NT2/D1 (cell line): ENCODE results near the gene GRIK2.

ENCODE experiments used
- DNase-seq: peaks from one replicate; pipeline ENCODE4 v3.0.0-alpha.2; 2011; ENCODE audit warnings: low read depth, low spot score
- H3K27me3 ChIP-seq: 2 replicates; pipeline ENCODE4 v1.6.0; 2011; ENCODE audit warnings: mild to moderate bottlenecking; ENCODE audit not compliant: insufficient read length, insufficient read depth
- H3K36me3 ChIP-seq: 2 replicates; pipeline ENCODE4 v1.6.1; 2011; ENCODE audit warnings: mild to moderate bottlenecking, low read length, mixed read lengths; ENCODE audit not compliant: insufficient read depth, insufficient read length
- H3K4me1 ChIP-seq: 2 replicates; pipeline ENCODE4 v1.5.1; 2011; ENCODE audit not compliant: insufficient read depth, insufficient read length
- H3K4me3 ChIP-seq: 2 replicates; pipeline ENCODE4 v1.5.1; 2011; ENCODE audit warnings: low read depth; ENCODE audit not compliant: insufficient read length
- H3K9ac ChIP-seq: 2 replicates; pipeline ENCODE4 v1.6.0; 2011; ENCODE audit warnings: low read depth; ENCODE audit not compliant: insufficient read length
- H3K9me3 ChIP-seq: 2 replicates; pipeline ENCODE4 v1.5.1; 2011; ENCODE audit warnings: mild to moderate bottlenecking, low read length; ENCODE audit not compliant: insufficient read depth
- SUZ12 ChIP-seq: IDR thresholded peaks from 2 replicates; pipeline ENCODE4 v1.6.1; 2011; ENCODE audit not compliant: insufficient read length, insufficient read depth; ENCODE audit errors: extremely low read depth
- YY1 ChIP-seq: IDR thresholded peaks from 2 replicates; pipeline ENCODE4 v1.6.1; 2011; ENCODE audit not compliant: insufficient read length, insufficient read depth
- ZNF274 ChIP-seq: IDR thresholded peaks from 2 replicates; pipeline ENCODE4 v1.6.1; 2011; ENCODE audit warnings: mild to moderate bottlenecking, low read depth, low read length

GRIK2 gene

DNA sequence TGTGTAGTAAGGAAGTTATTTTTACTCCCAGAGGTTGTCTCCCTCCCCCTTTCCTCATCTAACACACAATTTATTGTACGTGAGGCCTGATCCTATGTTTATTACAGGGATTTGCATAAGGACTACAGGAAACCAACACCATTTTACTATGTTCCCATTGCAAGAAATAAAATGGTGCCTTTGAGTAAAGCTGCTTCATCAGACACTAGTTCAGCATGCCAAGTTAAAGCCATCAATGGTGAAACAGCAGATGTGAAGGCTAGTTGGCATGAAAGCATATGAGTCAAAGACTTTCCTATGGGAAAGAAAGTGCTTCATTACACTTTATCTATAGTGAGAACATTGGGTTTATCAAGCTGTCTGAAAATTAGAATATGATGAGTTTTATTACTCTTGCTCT, 543.0 kb downstream of the GRIK2 start:
- H3K9me3 ChIP-seq, result no peaks in the 10 kb centered on the region
- H3K4me1 ChIP-seq, result no peaks in the 10 kb centered on the region
- no peak for DNase-seq
- H3K27me3 ChIP-seq, result no peaks in the 10 kb centered on the region
- H3K9ac ChIP-seq, result no peak overlapping the region
- H3K36me3 ChIP-seq, result no peaks in the 10 kb centered on the region
- TF ChIP-seq SUZ12 (no peak), YY1 (no peak), ZNF274 (no peak)
- H3K4me3 ChIP-seq, result no peak overlapping the region

DNA sequence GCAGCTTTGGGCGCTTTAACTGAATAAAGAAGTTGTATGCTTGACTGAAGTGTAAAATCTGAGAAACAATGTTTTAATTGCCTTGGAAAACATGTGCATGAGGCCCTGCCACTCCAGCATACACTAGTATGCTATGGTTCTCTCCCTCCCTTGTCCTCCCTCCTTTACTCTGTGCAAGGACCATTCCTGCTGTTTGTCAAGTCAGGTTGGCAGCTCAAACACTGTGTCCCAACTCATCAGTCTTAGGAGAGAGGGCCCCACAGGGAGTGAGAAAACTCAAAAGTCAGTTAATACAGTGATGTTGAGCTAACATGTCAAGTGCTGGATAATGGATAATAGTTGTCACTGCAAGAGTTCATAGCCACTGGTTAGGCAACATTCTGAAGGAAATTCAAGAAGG, 543.6 kb downstream of the GRIK2 start:
- H3K27me3 ChIP-seq, result no peaks in the 10 kb centered on the region
- H3K36me3 ChIP-seq, result no peaks in the 10 kb centered on the region
- H3K9ac ChIP-seq, result no peak overlapping the region
- no peaks in the 10 kb centered on the region for H3K9me3 ChIP-seq
- H3K4me1 ChIP-seq, result no peaks in the 10 kb centered on the region
- DNase-seq, result no peak
- H3K4me3 ChIP-seq, result no peak overlapping the region
- TF ChIP-seq ZNF274 (no peak), YY1 (no peak), SUZ12 (no peak)

DNA sequence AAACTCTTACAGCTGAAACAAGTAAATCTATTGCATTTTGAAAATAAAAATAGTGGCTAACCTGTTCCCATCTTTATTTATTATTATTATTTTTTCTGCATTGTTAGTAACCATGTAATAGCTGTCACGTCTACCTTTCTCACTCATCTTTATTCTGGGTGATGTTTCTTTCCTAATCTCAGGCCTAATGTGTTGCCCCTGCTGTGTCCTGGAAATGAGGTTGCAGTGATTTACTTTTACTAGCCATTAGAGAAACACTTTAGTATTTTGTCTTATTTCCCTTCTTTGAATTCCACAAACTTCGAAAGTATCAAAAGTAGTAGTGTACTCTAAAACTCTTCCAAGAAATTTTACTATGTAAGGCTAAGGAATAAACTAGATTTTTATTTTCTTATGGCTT, 546.9 kb downstream of the GRIK2 start:
- Histone ChIP-seq H3K9ac (no peak overlapping the region), H3K4me3 (no peak overlapping the region), H3K9me3 (no peaks in the 10 kb centered on the region; the same call in 1 of the 2 replicates), H3K4me1 (no peaks in the 10 kb centered on the region), H3K36me3 (no peaks in the 10 kb centered on the region), H3K27me3 (no peaks in the 10 kb centered on the region)
- no peak for DNase-seq
- TF ChIP-seq ZNF274 (no peak), SUZ12 (no peak), YY1 (no peak)

DNA sequence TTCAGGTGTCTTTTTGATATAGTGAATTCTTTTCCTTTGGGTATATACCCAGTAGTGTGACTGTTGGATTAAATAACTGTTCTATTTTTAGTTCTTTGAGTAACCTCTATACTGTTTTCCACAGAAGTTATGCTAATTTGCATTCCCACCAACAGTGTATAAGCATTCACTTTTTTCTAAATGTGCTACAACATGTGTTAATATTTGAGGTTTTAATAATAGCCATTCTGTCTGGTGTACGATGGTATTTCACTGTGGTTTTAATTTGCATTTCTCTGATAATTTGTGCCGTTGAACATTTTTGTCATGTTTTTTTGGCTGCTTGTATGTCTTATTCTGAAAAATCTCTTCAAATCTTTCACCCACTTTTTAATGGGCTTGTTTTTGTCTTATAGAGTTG, 563.5 kb downstream of the GRIK2 start:
- no peak overlapping the region for H3K9ac ChIP-seq
- no peaks in the 10 kb centered on the region for H3K4me1 ChIP-seq
- no peak for DNase-seq
- TF ChIP-seq ZNF274 (no peak), SUZ12 (no peak), YY1 (no peak)
- no peaks in the 10 kb centered on the region for H3K9me3 ChIP-seq
- H3K36me3 ChIP-seq, result no peaks in the 10 kb centered on the region
- no peak overlapping the region for H3K4me3 ChIP-seq
- no peaks in the 10 kb centered on the region for H3K27me3 ChIP-seq

DNA sequence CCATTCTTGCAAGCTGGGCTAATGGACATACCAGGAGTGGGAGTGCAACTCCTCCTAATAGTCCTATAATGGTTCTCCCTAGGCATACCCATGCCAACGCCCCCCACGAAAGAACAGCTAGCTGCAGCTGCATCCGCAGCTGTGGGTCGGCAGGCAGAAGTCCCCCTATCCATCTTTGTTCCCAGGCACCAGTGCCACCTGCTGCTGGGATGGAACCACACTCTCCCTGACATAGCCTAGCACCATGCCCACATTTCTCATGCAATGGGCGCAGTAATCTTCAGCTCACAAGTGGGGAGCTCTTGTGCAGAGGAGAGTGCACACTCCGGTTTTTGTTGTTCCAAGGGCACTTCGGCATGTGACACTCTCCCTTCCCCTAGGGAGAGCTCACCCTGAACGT, 567.8 kb downstream of the GRIK2 start:
- Histone ChIP-seq H3K27me3 (no peaks in the 10 kb centered on the region), H3K4me1 (no peaks in the 10 kb centered on the region), H3K4me3 (no peak overlapping the region), H3K9me3 (no peaks in the 10 kb centered on the region), H3K9ac (no peak overlapping the region), H3K36me3 (no peaks in the 10 kb centered on the region)
- no peak for TF ChIP-seq YY1
- no peak for TF ChIP-seq ZNF274
- no peak for TF ChIP-seq SUZ12
- no peak for DNase-seq

DNA sequence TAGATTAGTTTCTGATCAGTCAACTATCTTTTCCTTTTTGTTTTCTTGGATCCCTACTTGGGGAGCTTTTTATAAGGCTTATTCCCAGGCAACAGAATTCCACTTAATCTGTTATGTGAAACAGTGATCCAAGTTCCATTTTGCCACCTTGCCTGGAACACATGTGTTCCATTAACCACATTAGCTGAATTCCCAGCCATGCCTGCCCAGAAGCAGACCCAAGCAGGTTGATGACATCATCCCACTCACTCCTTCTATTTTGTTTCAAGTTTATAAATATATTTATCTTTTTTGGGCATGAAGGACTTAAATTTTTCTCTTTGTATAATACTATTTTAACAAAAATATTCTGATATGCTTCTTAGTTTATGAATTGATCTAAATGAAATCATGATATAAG, 587.4 kb downstream of the GRIK2 start:
- Histone ChIP-seq H3K9me3 (no peaks in the 10 kb centered on the region), H3K27me3 (no peaks in the 10 kb centered on the region), H3K4me3 (no peak overlapping the region), H3K9ac (no peak overlapping the region), H3K36me3 (no peaks in the 10 kb centered on the region), H3K4me1 (no peaks in the 10 kb centered on the region)
- no peak for DNase-seq
- TF ChIP-seq YY1 (no peak), ZNF274 (no peak), SUZ12 (no peak)

DNA sequence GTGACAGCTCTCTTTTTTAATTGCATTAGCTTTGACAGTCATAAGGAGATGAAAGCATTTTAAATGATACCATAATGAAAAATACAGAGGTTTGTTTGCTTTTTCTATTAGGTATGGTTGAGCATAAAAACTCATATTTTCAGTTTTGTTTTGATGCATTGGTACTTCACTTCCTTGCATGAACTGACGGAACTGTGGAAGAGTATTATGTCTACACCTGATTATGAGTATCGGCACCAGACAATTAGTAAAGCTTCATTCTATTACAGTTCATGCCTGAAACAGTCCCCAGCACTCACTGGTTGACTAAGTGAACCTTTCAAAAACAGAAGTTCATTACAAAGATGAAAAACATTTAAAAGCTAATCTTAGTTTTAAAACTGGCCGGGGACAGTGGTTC, 593.0 kb downstream of the GRIK2 start:
- no peak for TF ChIP-seq SUZ12
- no peak for TF ChIP-seq ZNF274
- no peak for TF ChIP-seq YY1
- no peak overlapping the region for H3K9ac ChIP-seq
- no peaks in the 10 kb centered on the region for H3K36me3 ChIP-seq
- no peak overlapping the region for H3K4me3 ChIP-seq
- H3K9me3 ChIP-seq, result no peaks in the 10 kb centered on the region
- H3K27me3 ChIP-seq, result no peaks in the 10 kb centered on the region
- no peaks in the 10 kb centered on the region for H3K4me1 ChIP-seq
- DNase-seq, result no peak

DNA sequence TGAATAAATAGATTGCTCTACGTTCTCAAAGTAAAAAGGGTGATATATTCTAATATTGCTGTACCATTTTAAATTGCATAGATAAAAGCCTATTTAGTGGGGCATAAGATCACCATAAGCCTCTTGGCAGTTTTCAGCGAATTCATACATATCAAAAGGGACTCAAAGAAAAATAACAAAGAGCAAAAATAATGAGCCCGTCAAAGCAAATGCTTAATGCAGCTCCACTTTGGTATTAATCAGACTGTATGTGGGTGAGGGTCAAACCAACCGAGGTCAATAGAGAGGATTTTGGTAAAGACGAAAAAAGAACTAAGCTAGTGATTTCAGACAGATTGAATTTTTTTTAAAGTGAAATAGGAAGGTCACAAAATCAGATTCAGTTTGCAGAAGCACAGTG, 598.8 kb downstream of the GRIK2 start:
- H3K27me3 ChIP-seq, result no peaks in the 10 kb centered on the region
- no peak overlapping the region for H3K4me3 ChIP-seq
- no peaks in the 10 kb centered on the region for H3K9me3 ChIP-seq
- TF ChIP-seq YY1, result no peak
- TF ChIP-seq SUZ12, result no peak
- no peak for TF ChIP-seq ZNF274
- no peaks in the 10 kb centered on the region for H3K4me1 ChIP-seq
- DNase-seq, result no peak
- no peak overlapping the region for H3K9ac ChIP-seq
- H3K36me3 ChIP-seq, result no peaks in the 10 kb centered on the region
